Measurements from ENCODE around the gene TTC22.

TTC22 gene

GRCh38 chr1:54745274-54745673, 55.8 kb downstream of the TTC22 start:
- DNase-seq = no peak

- no peak for DNase-seq
Observed at GRCh38 chr1:54744696-54745095, 56.4 kb downstream of the TTC22 start.

GRCh38 chr1:54743416-54744226, 57.5 kb downstream of the TTC22 start:
- DNase-seq = no peak

- DNase-seq = no peak
Observed at GRCh38 chr1:54742282-54742681, 58.8 kb downstream of the TTC22 start.

GRCh38 chr1:54741531-54741930, 59.6 kb downstream of the TTC22 start:
- no peak for DNase-seq

- DNase-seq = no peak
Observed at GRCh38 chr1:54738244-54738643, 62.9 kb downstream of the TTC22 start.

- DNase-seq = no peak
Observed at GRCh38 chr1:54736685-54737084, 64.4 kb downstream of the TTC22 start.
